Natural killer cell (primary cell): ENCODE results near the gene ZNF26. TPM values are rescaled to one million over a fixed set of nuclear protein-coding genes. Genes with fewer than 3 reads are reported as not detected.

Experiments used
- ATAC-seq, 3 donors: fragments of 150-1000 bp in 2 of 3; fragments of 200-7000 bp in 1 of 3; cut with Tn5 transposase; 1 replicate in 1 of 3; 2 replicates in 2 of 3; pipeline ENCODE4 v1.10.0; 2021; ENCODE audit warnings: mild to moderate bottlenecking in 2 of 3, moderate library complexity in 2 of 3
- DNase-seq, 2 donors: peaks; one replicate each; pipeline versions ENCODE4 v3.0.0 to v3.0.0-alpha.2; 2013 to 2021; ENCODE audit warnings: mixed read lengths in 1 of 2
- H3K27ac ChIP-seq: one replicate; pipeline ENCODE4 v1.5.1; 2013; ENCODE audit warnings: mild to moderate bottlenecking, low read length
- H3K27me3 ChIP-seq: one replicate; pipeline ENCODE4 v1.6.1; 2013; ENCODE audit warnings: low read length; ENCODE audit not compliant: control insufficient read depth, insufficient read depth
- H3K36me3 ChIP-seq: one replicate; pipeline ENCODE4 v1.6.1; 2013; ENCODE audit warnings: low read length; ENCODE audit not compliant: control insufficient read depth, insufficient read depth
- H3K4me1 ChIP-seq: one replicate; pipeline ENCODE4 v1.6.1; 2013; ENCODE audit warnings: low read length; ENCODE audit not compliant: control insufficient read depth, insufficient read depth
- H3K4me3 ChIP-seq: one replicate; pipeline ENCODE4 v1.5.1; 2013; ENCODE audit warnings: low read length
- H3K9me3 ChIP-seq: one replicate; pipeline ENCODE4 v1.6.1; 2013; ENCODE audit warnings: low read length; ENCODE audit not compliant: control insufficient read depth, insufficient read depth
- H3K27ac Mint-ChIP-seq, 2 donors: one replicate each; pipeline ENCODE4 v1.8.0; 2022; ENCODE audit warnings: mild to moderate bottlenecking in 2 of 2, mixed read lengths in 2 of 2, moderate library complexity in 1 of 2
- H3K27me3 Mint-ChIP-seq, 2 donors: one replicate each; pipeline ENCODE4 v1.8.0; 2022; ENCODE audit warnings: low read depth in 2 of 2, mixed read lengths in 2 of 2
- H3K36me3 Mint-ChIP-seq: one replicate; pipeline ENCODE4 v1.8.0; 2022; ENCODE audit warnings: mixed read lengths
- H3K4me1 Mint-ChIP-seq, 2 donors: one replicate each; pipeline ENCODE4 v1.8.0; 2022; ENCODE audit warnings: mixed read lengths in 2 of 2
- H3K4me3 Mint-ChIP-seq: one replicate; pipeline ENCODE4 v1.8.0; 2022; ENCODE audit warnings: mild to moderate bottlenecking, moderate library complexity, mixed read lengths
- H3K9me3 Mint-ChIP-seq, 2 donors: one replicate each; pipeline ENCODE4 v1.8.0; 2022; ENCODE audit warnings: mixed read lengths in 2 of 2
- WGBS: methylation state at CpG from one replicate; pipeline ENCODE4 v1.1.7; 2013; ENCODE audit warnings: missing lambda C conversion rate; ENCODE audit not compliant: insufficient coverage; 5-methylcytosine and 5-hydroxymethylcytosine counted together
- intact Hi-C: fragments of 100-400 bp; cut with micrococcal nuclease; formaldehyde crosslinking; loops from one replicate; pipeline ENCODE4 v1.14.2; 2022
- total RNA-seq, 4 donors: library from RNA; stranded (reverse); fragments of 120-200 nt in 1 of 4; gene quantifications; one replicate each; pipeline versions ENCODE4 v1.2.3 to v1.2.4, GENCODE V29; 2013 to 2022
- TF ChIP-seq, protein P1 (sequence below): fragments of 200-600 bp; IDR thresholded peaks from one replicate; pipeline ENCODE4 v1.8.0; 2022; ENCODE audit warnings: antibody characterized with exemption

Gene ZNF26
- total RNA-seq, 3 donors from 2014 or later (not counting 1 experiment from before 2014, with no cell fraction given): 38.7 to 45.1 (median 43.0) TPM

- no peak overlapping the region for H3K4me3 Mint-ChIP-seq
- H3K27me3 ChIP-seq: no peaks in the 10 kb centered on the region
- peaks cover 21% of the 10 kb centered on the region for H3K9me3 ChIP-seq
- H3K9me3 Mint-ChIP-seq: peaks cover 0 to 6% of the 10 kb centered on the region in 2 donors
- no peaks in the 10 kb centered on the region for H3K36me3 Mint-ChIP-seq
- TF ChIP-seq, protein P1, sequence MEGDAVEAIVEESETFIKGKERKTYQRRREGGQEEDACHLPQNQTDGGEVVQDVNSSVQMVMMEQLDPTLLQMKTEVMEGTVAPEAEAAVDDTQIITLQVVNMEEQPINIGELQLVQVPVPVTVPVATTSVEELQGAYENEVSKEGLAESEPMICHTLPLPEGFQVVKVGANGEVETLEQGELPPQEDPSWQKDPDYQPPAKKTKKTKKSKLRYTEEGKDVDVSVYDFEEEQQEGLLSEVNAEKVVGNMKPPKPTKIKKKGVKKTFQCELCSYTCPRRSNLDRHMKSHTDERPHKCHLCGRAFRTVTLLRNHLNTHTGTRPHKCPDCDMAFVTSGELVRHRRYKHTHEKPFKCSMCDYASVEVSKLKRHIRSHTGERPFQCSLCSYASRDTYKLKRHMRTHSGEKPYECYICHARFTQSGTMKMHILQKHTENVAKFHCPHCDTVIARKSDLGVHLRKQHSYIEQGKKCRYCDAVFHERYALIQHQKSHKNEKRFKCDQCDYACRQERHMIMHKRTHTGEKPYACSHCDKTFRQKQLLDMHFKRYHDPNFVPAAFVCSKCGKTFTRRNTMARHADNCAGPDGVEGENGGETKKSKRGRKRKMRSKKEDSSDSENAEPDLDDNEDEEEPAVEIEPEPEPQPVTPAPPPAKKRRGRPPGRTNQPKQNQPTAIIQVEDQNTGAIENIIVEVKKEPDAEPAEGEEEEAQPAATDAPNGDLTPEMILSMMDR: no peak
- intact Hi-C loops: no loop called here
- H3K4me3 ChIP-seq: no peak overlapping the region
- no peaks in the 10 kb centered on the region for H3K4me1 Mint-ChIP-seq
- DNase-seq: no peak
- H3K4me1 ChIP-seq: no peaks in the 10 kb centered on the region
- WGBS: 95% methylated on average over 11 of the region's 12 CpGs
- H3K27me3 Mint-ChIP-seq: no peaks in the 10 kb centered on the region
- no peak overlapping the region for H3K27ac ChIP-seq
- no peak for ATAC-seq
- H3K36me3 ChIP-seq: peaks cover 2% of the 10 kb centered on the region
- no peak overlapping the region for H3K27ac Mint-ChIP-seq
Measured at GRCh38 chr12:132965796-132966195, 20.4 kb upstream of the ZNF26 start.

DNA sequence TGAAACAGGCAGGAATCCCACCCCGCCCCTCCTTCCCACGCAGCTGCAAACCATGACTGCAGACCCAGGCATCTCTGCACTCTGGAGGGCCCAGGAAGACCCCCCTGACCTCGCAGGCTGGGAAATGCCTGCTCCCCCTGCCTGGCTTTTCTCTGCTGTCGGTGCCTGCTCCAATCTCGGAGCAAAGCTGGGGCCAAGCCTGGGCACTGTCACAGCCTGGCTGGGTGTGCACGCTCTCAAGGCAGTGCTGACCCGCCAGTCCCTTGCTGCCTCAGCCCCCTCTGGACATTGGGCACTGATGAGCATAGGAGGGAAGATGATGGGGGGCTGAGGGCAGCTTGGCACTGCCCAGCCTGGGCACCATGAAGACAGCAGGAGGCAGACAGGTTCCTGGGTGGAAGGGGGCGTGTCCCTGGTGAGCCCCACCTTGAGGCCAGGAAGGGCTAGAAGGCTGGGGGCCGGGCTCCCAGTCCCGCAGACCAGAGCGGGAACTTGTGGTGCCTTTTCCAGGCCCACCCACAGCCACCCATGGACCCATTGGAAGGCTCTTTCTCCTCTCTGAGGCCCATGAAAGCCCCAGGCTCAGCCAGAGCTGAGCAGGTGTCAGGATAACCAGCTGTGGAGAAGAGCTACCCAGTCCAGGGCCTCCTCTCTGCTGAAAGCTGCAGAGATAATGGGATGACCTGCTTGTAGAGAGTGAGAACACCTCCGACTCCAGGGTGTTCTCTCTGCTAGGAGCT is 19.3 kb upstream of the ZNF26 start:
- no peaks in the 10 kb centered on the region for H3K36me3 Mint-ChIP-seq
- H3K27me3 Mint-ChIP-seq: no peaks in the 10 kb centered on the region

DNA sequence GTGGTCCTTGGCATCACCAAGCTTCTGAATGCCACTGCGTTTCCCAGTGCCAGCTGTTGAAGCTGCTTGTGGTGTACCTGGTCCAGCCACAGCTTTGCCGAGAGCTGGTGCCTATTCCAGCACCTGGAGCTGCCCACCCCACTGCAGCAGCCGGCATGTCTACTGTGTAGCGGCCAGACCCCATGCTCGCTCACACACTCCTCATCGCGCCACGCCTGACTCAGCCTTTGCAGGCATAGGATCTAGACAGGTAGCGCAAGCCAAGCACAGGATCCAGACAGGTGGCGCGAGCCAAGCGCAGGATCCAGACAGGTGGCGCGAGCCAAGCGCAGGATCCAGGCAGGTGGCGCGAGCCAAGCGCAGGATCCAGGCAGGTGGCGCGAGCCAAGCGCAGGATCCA is 18.4 kb upstream of the ZNF26 start:
- Mint-ChIP-seq H3K27me3 (no peaks in the 10 kb centered on the region), H3K4me1 (no peaks in the 10 kb centered on the region), H3K36me3 (no peaks in the 10 kb centered on the region), H3K27ac (no peak overlapping the region), H3K9me3 (peaks cover 2 to 9% of the 10 kb centered on the region in 2 donors), H3K4me3 (no peak overlapping the region)
- H3K36me3 ChIP-seq: peaks cover 2% of the 10 kb centered on the region
- no peak overlapping the region for H3K27ac ChIP-seq
- H3K27me3 ChIP-seq: no peaks in the 10 kb centered on the region
- 94% methylated on average over 21 of the region's 21 CpGs for WGBS
- TF ChIP-seq, protein P1: no peak
- H3K9me3 ChIP-seq: peaks cover 21% of the 10 kb centered on the region
- ATAC-seq (no peak), DNase-seq (no peak)
- no peak overlapping the region for H3K4me3 ChIP-seq
- H3K4me1 ChIP-seq: no peaks in the 10 kb centered on the region
- intact Hi-C loops: no loop called here

More for the DNA sequence above, 19.3 kb upstream of the ZNF26 start:
- ATAC-seq: no peak
- 96% methylated on average over 12 of the region's 12 CpGs for WGBS
- no peaks in the 10 kb centered on the region for H3K4me1 Mint-ChIP-seq
- Histone ChIP-seq H3K27ac (no peak overlapping the region), H3K36me3 (peaks cover 2% of the 10 kb centered on the region), H3K9me3 (peaks cover 21% of the 10 kb centered on the region), H3K4me1 (no peaks in the 10 kb centered on the region), H3K27me3 (no peaks in the 10 kb centered on the region), H3K4me3 (no peak overlapping the region)
- DNase-seq: no peak
- no peak overlapping the region for H3K27ac Mint-ChIP-seq
- peaks cover 0 to 6% of the 10 kb centered on the region in 2 donors for H3K9me3 Mint-ChIP-seq
- intact Hi-C loops: no loop called here
- TF ChIP-seq, protein P1: no peak
- no peak overlapping the region for H3K4me3 Mint-ChIP-seq

- H3K27ac ChIP-seq: no peak overlapping the region
- intact Hi-C loops: no loop called here
- H3K9me3 Mint-ChIP-seq: peaks cover 2 to 3% of the 10 kb centered on the region in 2 donors
- no peaks in the 10 kb centered on the region for H3K36me3 Mint-ChIP-seq
- H3K4me3 Mint-ChIP-seq: no peak overlapping the region
- DNase-seq: no peak
- no peaks in the 10 kb centered on the region for H3K4me1 Mint-ChIP-seq
- no CpG with 5 or more reads among the region's 1 CpG for WGBS
- ATAC-seq: no peak
- TF ChIP-seq, protein P1: no peak
- H3K36me3 ChIP-seq: no peaks in the 10 kb centered on the region
- peaks cover 13% of the 10 kb centered on the region for H3K9me3 ChIP-seq
- no peaks in the 10 kb centered on the region for H3K27me3 ChIP-seq
- no peaks in the 10 kb centered on the region for H3K4me1 ChIP-seq
- no peak overlapping the region for H3K4me3 ChIP-seq
- peaks cover 0 to 3% of the 10 kb centered on the region in 2 donors for H3K27me3 Mint-ChIP-seq
- H3K27ac Mint-ChIP-seq: no peak overlapping the region
Measured at GRCh38 chr12:132972374-132972773, 13.8 kb upstream of the ZNF26 start.
